IMR-90 (cell line): ENCODE results near the gene TMEM106A.
"Not testable (repeated sequence)": the region's sequence is repeated elsewhere in the genome, so short reads cannot be mapped to it uniquely, and the experiment has no call there.

Experiments
- CEBPB ChIP-seq: IDR thresholded peaks from 2 replicates; pipeline ENCODE4 v1.6.1; 2012; ENCODE audit warnings: low read depth, low read length, improper control_type of control experiment
- CTCF ChIP-seq: conservative IDR thresholded peaks from 2 replicates; pipeline ENCODE4 v1.5.1; 2012; ENCODE audit warnings: mild to moderate bottlenecking, low read depth, low read length, improper control_type of control experiment
- ELK1 ChIP-seq: fragments of 150-350 bp; IDR thresholded peaks from 2 replicates; pipeline ENCODE4 v1.6.1; 2016; ENCODE audit warnings: low read depth, mild to moderate bottlenecking, low read length, moderate library complexity, borderline replicate concordance
- POLR2A ChIP-seq: IDR thresholded peaks from 2 replicates; pipeline ENCODE4 v1.6.1; 2012; ENCODE audit warnings: mild to moderate bottlenecking, low read depth, low read length
- RAD21 ChIP-seq: IDR thresholded peaks from 2 replicates; pipeline ENCODE4 v1.6.1; 2012; ENCODE audit warnings: low read length, improper control_type of control experiment
- SMC3 ChIP-seq: fragments of 150-350 bp; IDR thresholded peaks from 2 replicates; pipeline ENCODE4 v1.6.1; 2016; ENCODE audit warnings: low read depth, mild to moderate bottlenecking, antibody characterized with exemption, low read length, moderate library complexity
- USF2 ChIP-seq: fragments of 150-350 bp; IDR thresholded peaks from 2 replicates; pipeline ENCODE4 v1.6.1; 2017; ENCODE audit warnings: mild to moderate bottlenecking, antibody characterized with exemption, low read length, low read depth

GRCh38 chr17:43239597-43239996, 27.9 kb downstream of the TMEM106A start:
- not testable (repeated sequence) for TF ChIP-seq CTCF, POLR2A, ELK1, SMC3, USF2, RAD21, CEBPB
